Neural cell (in vitro differentiated cells): Measurements from ENCODE around the gene RASAL1. TPM values are rescaled to one million over a fixed set of nuclear protein-coding genes. Genes with fewer than 3 reads are reported as not detected.

Experiments used
- H2AFZ ChIP-seq: fragments of 200-600, 300-800 bp; sonication (generic), shearing (Covaris generic); 2 replicates; pipeline ENCODE4 v1.6.0; 2014; ENCODE audit warnings: low read depth, mild to moderate bottlenecking, antibody characterized with exemption, low read length, moderate library complexity
- H3F3A ChIP-seq: fragments of 200-600 bp; shearing (Covaris generic); 2 replicates; pipeline ENCODE4 v1.6.1; 2016; ENCODE audit warnings: mild to moderate bottlenecking, moderate library complexity, mixed read lengths, antibody characterized with exemption, low read length; ENCODE audit not compliant: insufficient read depth, poor library complexity, severe bottlenecking
- H3K27ac ChIP-seq: fragments of 200-600, 300-800 bp; sonication (generic), shearing (Covaris generic); 2 replicates; pipeline ENCODE4 v1.5.1; 2014; ENCODE audit warnings: mild to moderate bottlenecking, low read length, moderate library complexity
- H3K27me3 ChIP-seq: fragments of 300-800, 200-600 bp; sonication (generic), shearing (Covaris generic); 2 replicates; pipeline ENCODE4 v1.6.0; 2014; ENCODE audit warnings: mild to moderate bottlenecking, low read depth, low read length, moderate library complexity; ENCODE audit not compliant: insufficient read depth
- H3K36me3 ChIP-seq: fragments of 300-800, 200-600 bp; sonication (generic), shearing (Covaris generic); 2 replicates; pipeline ENCODE4 v1.5.1; 2014; ENCODE audit warnings: mild to moderate bottlenecking, antibody characterized with exemption, low read length, moderate library complexity; ENCODE audit not compliant: insufficient read depth
- H3K4me2 ChIP-seq: fragments of 300-800, 200-600 bp; sonication (generic), shearing (Covaris generic); 2 replicates; pipeline ENCODE4 v1.6.0; 2014; ENCODE audit warnings: mild to moderate bottlenecking, low read length
- H3K4me3 ChIP-seq: fragments of 300-800, 200-600 bp; sonication (generic), shearing (Covaris generic); 2 replicates; pipeline ENCODE4 v1.5.1; 2014; ENCODE audit warnings: mild to moderate bottlenecking, low read length, moderate library complexity
- H3K79me2 ChIP-seq: fragments of 200-600 bp; shearing (Covaris generic); replicated peaks from 2 replicates; pipeline ENCODE4 v1.6.0; 2014; ENCODE audit warnings: mild to moderate bottlenecking, low read length, moderate library complexity; ENCODE audit not compliant: insufficient read depth
- H3K9ac ChIP-seq: fragments of 300-800, 200-600 bp; sonication (generic), shearing (Covaris generic); 2 replicates; pipeline ENCODE4 v1.6.1; 2016; ENCODE audit warnings: mild to moderate bottlenecking, low read length, mixed read lengths
- H3K9me2 ChIP-seq: fragments of 200-600 bp; shearing (Covaris generic); 2 replicates; pipeline ENCODE4 v1.6.1; 2016; ENCODE audit warnings: mild to moderate bottlenecking, low read length, mixed read lengths; ENCODE audit not compliant: insufficient read depth
- H3K9me3 ChIP-seq: fragments of 200-600, 300-800 bp; sonication (generic), shearing (Covaris generic); 2 replicates; pipeline ENCODE4 v1.6.1; 2016; ENCODE audit warnings: mild to moderate bottlenecking, mixed run types, low read length, moderate library complexity, mixed read lengths
- H4K20me1 ChIP-seq: fragments of 200-600 bp; shearing (Covaris generic); 2 replicates; pipeline ENCODE4 v1.6.1; 2016; ENCODE audit warnings: mild to moderate bottlenecking, mixed run types; ENCODE audit not compliant: insufficient read depth
- EP300 ChIP-seq: fragments of 450-650 bp; conservative IDR thresholded peaks from 2 replicates; pipeline ENCODE4 v1.6.1; 2014; ENCODE audit warnings: antibody characterized with exemption, mild to moderate bottlenecking, moderate library complexity; ENCODE audit not compliant: poor library complexity, severe bottlenecking
- EZH2 ChIP-seq: fragments of 200-600, 300-800 bp; shearing (Covaris generic), sonication (generic); IDR thresholded peaks from 2 replicates; pipeline ENCODE4 v1.6.1; 2014; ENCODE audit warnings: antibody characterized with exemption, low read length, borderline replicate concordance, mild to moderate bottlenecking; ENCODE audit not compliant: insufficient read depth, poor library complexity, severe bottlenecking
- MXI1 ChIP-seq: fragments of 450-650 bp; conservative IDR thresholded peaks from 2 replicates; pipeline ENCODE4 v1.6.1; 2014; ENCODE audit warnings: antibody characterized with exemption, mild to moderate bottlenecking; ENCODE audit not compliant: poor library complexity, severe bottlenecking
- POLR2AphosphoS5 ChIP-seq: IDR thresholded peaks from 2 replicates; pipeline ENCODE4 v1.6.1; 2012
- RAD21 ChIP-seq: fragments of 450-650 bp; conservative IDR thresholded peaks from 2 replicates; pipeline ENCODE4 v1.6.1; 2014; ENCODE audit warnings: antibody characterized with exemption, mild to moderate bottlenecking, moderate library complexity
- SMC3 ChIP-seq: fragments of 450-650 bp; conservative IDR thresholded peaks from 2 replicates; pipeline ENCODE4 v1.6.1; 2014; ENCODE audit warnings: antibody characterized with exemption, mild to moderate bottlenecking, moderate library complexity; ENCODE audit not compliant: poor library complexity
- TAF1 ChIP-seq: IDR thresholded peaks from 2 replicates; pipeline ENCODE4 v1.6.1; 2012; ENCODE audit warnings: low read depth
- polyA plus RNA-seq: library from polyadenylated mRNA; depleted of rRNA; stranded (reverse); fragments of >200 nt; gene quantifications from 2 replicates; pipeline ENCODE4 v1.2.3, GENCODE V29; 2014
- TF ChIP-seq, protein P1 (sequence below): IDR thresholded peaks from 2 replicates; pipeline ENCODE4 v1.6.1; 2012; ENCODE audit warnings: borderline replicate concordance
- TF ChIP-seq, protein P2 (sequence below): fragments of 450-650 bp; IDR thresholded peaks from 2 replicates; pipeline ENCODE4 v1.5.1; 2014; ENCODE audit warnings: antibody characterized with exemption, mild to moderate bottlenecking, moderate library complexity; ENCODE audit not compliant: poor library complexity, severe bottlenecking

RASAL1 gene
- polyA plus RNA-seq, 1 donor from 2014 or later, result 0.15 TPM

GRCh38 chr12:113106361-113106760, 29.2 kb downstream of the RASAL1 start:
- Histone ChIP-seq H3F3A (no peaks in the 10 kb centered on the region), H3K4me2 (no peak overlapping the region), H3K9ac (no peak overlapping the region), H3K9me2 (no peaks in the 10 kb centered on the region), H3K79me2 (no peaks in the 10 kb centered on the region), H3K9me3 (no peaks in the 10 kb centered on the region), H2AFZ (no peak overlapping the region), H3K27ac (no peak overlapping the region), H3K4me3 (no peak overlapping the region), H3K36me3 (no peaks in the 10 kb centered on the region), H4K20me1 (no peaks in the 10 kb centered on the region), H3K27me3 (peaks cover 10% of the 10 kb centered on the region)
- TF ChIP-seq EP300, result no peak
- TF ChIP-seq TAF1, result no peak
- TF ChIP-seq RAD21, result no peak
- TF ChIP-seq, protein P1, sequence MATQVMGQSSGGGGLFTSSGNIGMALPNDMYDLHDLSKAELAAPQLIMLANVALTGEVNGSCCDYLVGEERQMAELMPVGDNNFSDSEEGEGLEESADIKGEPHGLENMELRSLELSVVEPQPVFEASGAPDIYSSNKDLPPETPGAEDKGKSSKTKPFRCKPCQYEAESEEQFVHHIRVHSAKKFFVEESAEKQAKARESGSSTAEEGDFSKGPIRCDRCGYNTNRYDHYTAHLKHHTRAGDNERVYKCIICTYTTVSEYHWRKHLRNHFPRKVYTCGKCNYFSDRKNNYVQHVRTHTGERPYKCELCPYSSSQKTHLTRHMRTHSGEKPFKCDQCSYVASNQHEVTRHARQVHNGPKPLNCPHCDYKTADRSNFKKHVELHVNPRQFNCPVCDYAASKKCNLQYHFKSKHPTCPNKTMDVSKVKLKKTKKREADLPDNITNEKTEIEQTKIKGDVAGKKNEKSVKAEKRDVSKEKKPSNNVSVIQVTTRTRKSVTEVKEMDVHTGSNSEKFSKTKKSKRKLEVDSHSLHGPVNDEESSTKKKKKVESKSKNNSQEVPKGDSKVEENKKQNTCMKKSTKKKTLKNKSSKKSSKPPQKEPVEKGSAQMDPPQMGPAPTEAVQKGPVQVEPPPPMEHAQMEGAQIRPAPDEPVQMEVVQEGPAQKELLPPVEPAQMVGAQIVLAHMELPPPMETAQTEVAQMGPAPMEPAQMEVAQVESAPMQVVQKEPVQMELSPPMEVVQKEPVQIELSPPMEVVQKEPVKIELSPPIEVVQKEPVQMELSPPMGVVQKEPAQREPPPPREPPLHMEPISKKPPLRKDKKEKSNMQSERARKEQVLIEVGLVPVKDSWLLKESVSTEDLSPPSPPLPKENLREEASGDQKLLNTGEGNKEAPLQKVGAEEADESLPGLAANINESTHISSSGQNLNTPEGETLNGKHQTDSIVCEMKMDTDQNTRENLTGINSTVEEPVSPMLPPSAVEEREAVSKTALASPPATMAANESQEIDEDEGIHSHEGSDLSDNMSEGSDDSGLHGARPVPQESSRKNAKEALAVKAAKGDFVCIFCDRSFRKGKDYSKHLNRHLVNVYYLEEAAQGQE, result no peak
- TF ChIP-seq, protein P2, sequence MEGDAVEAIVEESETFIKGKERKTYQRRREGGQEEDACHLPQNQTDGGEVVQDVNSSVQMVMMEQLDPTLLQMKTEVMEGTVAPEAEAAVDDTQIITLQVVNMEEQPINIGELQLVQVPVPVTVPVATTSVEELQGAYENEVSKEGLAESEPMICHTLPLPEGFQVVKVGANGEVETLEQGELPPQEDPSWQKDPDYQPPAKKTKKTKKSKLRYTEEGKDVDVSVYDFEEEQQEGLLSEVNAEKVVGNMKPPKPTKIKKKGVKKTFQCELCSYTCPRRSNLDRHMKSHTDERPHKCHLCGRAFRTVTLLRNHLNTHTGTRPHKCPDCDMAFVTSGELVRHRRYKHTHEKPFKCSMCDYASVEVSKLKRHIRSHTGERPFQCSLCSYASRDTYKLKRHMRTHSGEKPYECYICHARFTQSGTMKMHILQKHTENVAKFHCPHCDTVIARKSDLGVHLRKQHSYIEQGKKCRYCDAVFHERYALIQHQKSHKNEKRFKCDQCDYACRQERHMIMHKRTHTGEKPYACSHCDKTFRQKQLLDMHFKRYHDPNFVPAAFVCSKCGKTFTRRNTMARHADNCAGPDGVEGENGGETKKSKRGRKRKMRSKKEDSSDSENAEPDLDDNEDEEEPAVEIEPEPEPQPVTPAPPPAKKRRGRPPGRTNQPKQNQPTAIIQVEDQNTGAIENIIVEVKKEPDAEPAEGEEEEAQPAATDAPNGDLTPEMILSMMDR, result no peak
- TF ChIP-seq EZH2, result no peak
- no peak for TF ChIP-seq MXI1
- TF ChIP-seq SMC3, result no peak
- TF ChIP-seq POLR2AphosphoS5, result no peak

- no peak overlapping the region for H3K27ac ChIP-seq
- TF ChIP-seq, protein P1, result no peak
- TF ChIP-seq EP300 (no peak), SMC3 (no peak), EZH2 (no peak)
- no peaks in the 10 kb centered on the region for H3K9me2 ChIP-seq
- no peak overlapping the region for H2AFZ ChIP-seq
- H3K27me3 ChIP-seq, result peaks cover 10% of the 10 kb centered on the region
- H3K4me2 ChIP-seq, result no peak overlapping the region
- H3K4me3 ChIP-seq, result no peak overlapping the region
- H3K79me2 ChIP-seq, result no peaks in the 10 kb centered on the region
- H3K9ac ChIP-seq, result no peak overlapping the region
- no peaks in the 10 kb centered on the region for H3K9me3 ChIP-seq
- no peaks in the 10 kb centered on the region for H3F3A ChIP-seq
- H4K20me1 ChIP-seq, result no peaks in the 10 kb centered on the region
- H3K36me3 ChIP-seq, result no peaks in the 10 kb centered on the region
Measured at GRCh38 chr12:113105606-113106271, 29.8 kb downstream of the RASAL1 start.
